Panc1 (cell line): ENCODE measurements around the gene PAIP1. TPM values are rescaled to one million over a fixed set of nuclear protein-coding genes. Genes with fewer than 3 reads are reported as not detected.

Experiments
- ATAC-seq: fragments of 200-7000 bp; cut with Tn5 transposase; 2 replicates; pipeline ENCODE4 v1.9.1; 2020; ENCODE audit warnings: mild to moderate bottlenecking, moderate library complexity
- BruUV-seq: library from RNA; stranded (reverse); fragments of 400-500 nt; replicated peaks from 2 replicates; lab custom pipeline; 2021; lab: Mats Ljungman, UMichigan
- CTCF ChIA-PET: fragments of 300-600 bp; sonication (Branson Sonifier 250); formaldehyde crosslinking; loops from one replicate; lab custom pipeline; 2022; ENCODE audit warnings: antibody characterized with exemption; lab: Charles Lee
- POLR2A ChIA-PET: fragments of 300-600 bp; sonication (Branson Sonifier 250); formaldehyde crosslinking; loops from one replicate; lab custom pipeline; 2022; ENCODE audit warnings: antibody characterized with exemption; lab: Charles Lee
- DNase-seq: peaks from one replicate; pipeline ENCODE4 v3.0.0-alpha.2; 2010; ENCODE audit warnings: low read depth, low spot score
- H3K27ac ChIP-seq: 2 replicates; pipeline ENCODE4 v1.5.1; 2011; ENCODE audit warnings: mild to moderate bottlenecking, low read length, inconsistent platforms
- H3K27me3 ChIP-seq: fragments of 200-500 bp; sonication (Bioruptor generic); 2 replicates; pipeline ENCODE4 v1.6.0; 2014; ENCODE audit warnings: low read length, inconsistent platforms; ENCODE audit not compliant: control insufficient read depth, insufficient read depth
- H3K36me3 ChIP-seq: fragments of 200-500 bp; sonication (Bioruptor generic); 2 replicates; pipeline ENCODE4 v1.5.1; 2014; ENCODE audit warnings: inconsistent platforms, mild to moderate bottlenecking, low read length, moderate library complexity; ENCODE audit not compliant: control insufficient read depth, insufficient read depth
- H3K4me1 ChIP-seq: 2 replicates; pipeline ENCODE4 v1.5.1; 2011; ENCODE audit warnings: inconsistent platforms, mild to moderate bottlenecking, low read length, moderate library complexity; ENCODE audit not compliant: control insufficient read depth, insufficient read depth
- H3K4me3 ChIP-seq, 2 experiments: 2 replicates each; pipeline ENCODE4 v1.5.1; 2011 to 2012; ENCODE audit warnings: low read depth in 2 of 2, low read length in 2 of 2, mild to moderate bottlenecking in 2 of 2, inconsistent platforms in 1 of 2, moderate library complexity in 1 of 2
- H3K9me3 ChIP-seq: fragments of 200-500 bp; sonication (Bioruptor generic); 2 replicates; pipeline ENCODE4 v1.5.1; 2014; ENCODE audit warnings: low read depth, mild to moderate bottlenecking, inconsistent platforms, low read length, moderate library complexity; ENCODE audit not compliant: control insufficient read depth, insufficient read depth
- POLR2AphosphoS5 ChIP-seq: IDR thresholded peaks from 2 replicates; pipeline ENCODE4 v1.6.1; 2012; ENCODE audit warnings: mild to moderate bottlenecking, low read depth, low read length, moderate library complexity
- SIN3A ChIP-seq: IDR thresholded peaks from 2 replicates; pipeline ENCODE4 v1.6.1; 2012; ENCODE audit warnings: low read depth, mild to moderate bottlenecking, low read length, moderate library complexity, borderline replicate concordance; ENCODE audit not compliant: insufficient read depth
- TCF7L2 ChIP-seq: IDR thresholded peaks from 2 replicates; pipeline ENCODE4 v1.6.1; 2011; ENCODE audit warnings: mild to moderate bottlenecking, low read depth, low read length, inconsistent platforms
- in situ Hi-C: cut with HindIII; loops from 2 replicates; pipeline ENCODE4 v1.10.0; 2016; ENCODE audit warnings: low sequenced_read_pairs, low pct_unique_long_range_greater_than_20kb
- intact Hi-C: fragments of 100-400 bp; cut with micrococcal nuclease; formaldehyde crosslinking; loops from one replicate; pipeline ENCODE4 v1.10.0; 2022; ENCODE audit not compliant: unreplicated experiment
- total RNA-seq: library from RNA; stranded (reverse); gene quantifications from one replicate; pipeline ENCODE4 v1.2.1, GENCODE V29; 2021; ENCODE audit not compliant: unreplicated experiment
- TF ChIP-seq, protein P1 (sequence below), 2 experiments: IDR thresholded peaks; 2 replicates each; pipeline ENCODE4 v1.6.1; 2011 to 2012; ENCODE audit warnings: low read depth in 2 of 2, control low read depth in 1 of 2, low read length in 1 of 2, mild to moderate bottlenecking in 1 of 2, moderate library complexity in 1 of 2; ENCODE audit not compliant: insufficient read depth in 1 of 2
- TF ChIP-seq, protein P2 (sequence below): fragments of 450-650 bp; IDR thresholded peaks from 2 replicates; pipeline ENCODE4 v1.5.1; 2017; ENCODE audit warnings: mild to moderate bottlenecking

PAIP1 gene
- total RNA-seq, 1 experiment from 2014 or later: 127 TPM

DNA sequence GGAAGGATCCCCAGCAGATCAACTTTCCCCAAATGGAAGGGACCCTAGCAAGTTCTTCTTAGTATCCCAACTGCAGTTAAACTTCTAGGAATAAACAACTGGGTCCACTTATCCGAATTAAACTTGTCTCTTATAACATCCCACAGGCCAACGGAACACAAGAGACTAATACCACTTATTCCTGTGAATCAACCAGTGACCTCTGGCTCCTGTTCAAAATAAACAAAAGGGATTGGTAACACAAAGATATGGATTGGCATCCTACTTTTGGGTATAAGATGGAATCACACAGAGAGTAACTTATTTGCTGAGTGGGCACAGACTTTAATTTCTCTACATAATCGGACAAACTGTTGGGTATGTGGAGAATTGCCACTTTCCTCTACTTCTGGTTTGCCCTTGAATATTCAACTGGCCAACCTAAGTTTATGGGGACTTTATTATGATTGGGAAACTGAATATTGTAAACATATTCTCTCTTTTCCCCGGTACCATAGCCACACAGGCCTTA is 12.4 kb upstream of the PAIP1 start:
- no TSS peak for BruUV-seq
- no peak overlapping the region for H3K4me3 ChIP-seq
- intact Hi-C loops: no loop called here
- peaks cover 15% of the 10 kb centered on the region for H3K4me1 ChIP-seq
- ATAC-seq (no peak), DNase-seq (no peak)
- H3K9me3 ChIP-seq: no peaks in the 10 kb centered on the region
- H3K36me3 ChIP-seq: no peaks in the 10 kb centered on the region
- ChIA-PET CTCF (no interaction called here), POLR2A (no interaction called here)
- TF ChIP-seq TCF7L2: no peak
- TF ChIP-seq, protein P1, sequence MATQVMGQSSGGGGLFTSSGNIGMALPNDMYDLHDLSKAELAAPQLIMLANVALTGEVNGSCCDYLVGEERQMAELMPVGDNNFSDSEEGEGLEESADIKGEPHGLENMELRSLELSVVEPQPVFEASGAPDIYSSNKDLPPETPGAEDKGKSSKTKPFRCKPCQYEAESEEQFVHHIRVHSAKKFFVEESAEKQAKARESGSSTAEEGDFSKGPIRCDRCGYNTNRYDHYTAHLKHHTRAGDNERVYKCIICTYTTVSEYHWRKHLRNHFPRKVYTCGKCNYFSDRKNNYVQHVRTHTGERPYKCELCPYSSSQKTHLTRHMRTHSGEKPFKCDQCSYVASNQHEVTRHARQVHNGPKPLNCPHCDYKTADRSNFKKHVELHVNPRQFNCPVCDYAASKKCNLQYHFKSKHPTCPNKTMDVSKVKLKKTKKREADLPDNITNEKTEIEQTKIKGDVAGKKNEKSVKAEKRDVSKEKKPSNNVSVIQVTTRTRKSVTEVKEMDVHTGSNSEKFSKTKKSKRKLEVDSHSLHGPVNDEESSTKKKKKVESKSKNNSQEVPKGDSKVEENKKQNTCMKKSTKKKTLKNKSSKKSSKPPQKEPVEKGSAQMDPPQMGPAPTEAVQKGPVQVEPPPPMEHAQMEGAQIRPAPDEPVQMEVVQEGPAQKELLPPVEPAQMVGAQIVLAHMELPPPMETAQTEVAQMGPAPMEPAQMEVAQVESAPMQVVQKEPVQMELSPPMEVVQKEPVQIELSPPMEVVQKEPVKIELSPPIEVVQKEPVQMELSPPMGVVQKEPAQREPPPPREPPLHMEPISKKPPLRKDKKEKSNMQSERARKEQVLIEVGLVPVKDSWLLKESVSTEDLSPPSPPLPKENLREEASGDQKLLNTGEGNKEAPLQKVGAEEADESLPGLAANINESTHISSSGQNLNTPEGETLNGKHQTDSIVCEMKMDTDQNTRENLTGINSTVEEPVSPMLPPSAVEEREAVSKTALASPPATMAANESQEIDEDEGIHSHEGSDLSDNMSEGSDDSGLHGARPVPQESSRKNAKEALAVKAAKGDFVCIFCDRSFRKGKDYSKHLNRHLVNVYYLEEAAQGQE (IDR thresholded peaks at IDR 0.05; ENCODE audit: insufficient read depth in 1 of 2, low read depth in 2 of 2, low read length in 1 of 2): no peak
- TF ChIP-seq, protein P2, sequence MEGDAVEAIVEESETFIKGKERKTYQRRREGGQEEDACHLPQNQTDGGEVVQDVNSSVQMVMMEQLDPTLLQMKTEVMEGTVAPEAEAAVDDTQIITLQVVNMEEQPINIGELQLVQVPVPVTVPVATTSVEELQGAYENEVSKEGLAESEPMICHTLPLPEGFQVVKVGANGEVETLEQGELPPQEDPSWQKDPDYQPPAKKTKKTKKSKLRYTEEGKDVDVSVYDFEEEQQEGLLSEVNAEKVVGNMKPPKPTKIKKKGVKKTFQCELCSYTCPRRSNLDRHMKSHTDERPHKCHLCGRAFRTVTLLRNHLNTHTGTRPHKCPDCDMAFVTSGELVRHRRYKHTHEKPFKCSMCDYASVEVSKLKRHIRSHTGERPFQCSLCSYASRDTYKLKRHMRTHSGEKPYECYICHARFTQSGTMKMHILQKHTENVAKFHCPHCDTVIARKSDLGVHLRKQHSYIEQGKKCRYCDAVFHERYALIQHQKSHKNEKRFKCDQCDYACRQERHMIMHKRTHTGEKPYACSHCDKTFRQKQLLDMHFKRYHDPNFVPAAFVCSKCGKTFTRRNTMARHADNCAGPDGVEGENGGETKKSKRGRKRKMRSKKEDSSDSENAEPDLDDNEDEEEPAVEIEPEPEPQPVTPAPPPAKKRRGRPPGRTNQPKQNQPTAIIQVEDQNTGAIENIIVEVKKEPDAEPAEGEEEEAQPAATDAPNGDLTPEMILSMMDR: no peak
- TF ChIP-seq POLR2AphosphoS5: no peak
- no peak for TF ChIP-seq SIN3A
- in situ Hi-C loops: no loop called here
- H3K27ac ChIP-seq: no peak overlapping the region
- H3K27me3 ChIP-seq: no peaks in the 10 kb centered on the region

DNA sequence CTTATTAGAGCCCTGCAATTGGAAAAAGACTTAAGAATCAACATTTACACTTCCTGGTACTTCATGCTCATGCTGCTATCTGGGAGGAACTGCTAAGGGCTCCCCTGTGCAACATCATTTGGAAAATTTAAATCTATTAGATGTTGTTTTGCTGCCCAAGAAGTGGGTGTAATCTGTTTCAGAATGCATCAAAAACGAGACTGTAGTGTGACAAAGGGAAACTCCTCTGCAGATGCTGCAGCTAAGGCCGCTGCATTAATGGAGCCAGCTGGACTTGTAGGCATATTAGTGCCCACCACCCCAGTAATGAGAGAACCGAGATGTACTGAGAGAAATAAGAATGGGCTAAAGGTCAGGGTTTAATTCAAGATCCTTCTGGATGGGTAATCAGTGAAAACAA is 11.1 kb upstream of the PAIP1 start:
- no TSS peak for BruUV-seq
- in situ Hi-C loops: no loop called here
- POLR2A ChIA-PET: no interaction called here

DNA sequence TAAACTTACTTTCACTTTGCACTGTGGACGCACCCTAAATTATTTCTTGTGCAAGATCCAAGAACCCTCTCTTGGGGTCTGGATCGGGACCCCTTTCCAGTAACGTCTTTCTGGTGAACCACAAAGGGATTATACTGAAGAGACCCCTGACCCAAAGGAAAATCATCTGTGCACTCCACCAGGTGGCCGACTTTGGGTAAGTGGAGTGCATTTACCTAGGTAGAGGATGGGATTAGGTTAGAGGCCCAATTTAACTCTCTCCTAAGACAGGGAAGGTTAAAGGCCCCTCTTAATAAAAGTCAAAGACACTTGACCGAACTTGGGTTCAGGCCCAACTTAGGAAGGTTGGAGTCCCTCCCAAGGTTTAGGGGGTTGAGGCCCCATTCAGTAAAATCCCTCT is 8.2 kb upstream of the PAIP1 start:
- intact Hi-C loops (no loop called here), in situ Hi-C loops (no loop called here)
- TF ChIP-seq, protein P1 (IDR thresholded peaks at IDR 0.05; ENCODE audit: insufficient read depth in 1 of 2, low read depth in 2 of 2, low read length in 1 of 2): no peak
- TF ChIP-seq SIN3A (no peak), TCF7L2 (no peak), POLR2AphosphoS5 (no peak)
- TF ChIP-seq, protein P2: no peak
- no peaks in the 10 kb centered on the region for H3K27me3 ChIP-seq
- CTCF ChIA-PET: no interaction called here
- H3K4me3 ChIP-seq: no peak overlapping the region
- ATAC-seq (no peak), DNase-seq (no peak)
- H3K36me3 ChIP-seq: no peaks in the 10 kb centered on the region
- POLR2A ChIA-PET: no interaction called here
- H3K4me1 ChIP-seq: no peaks in the 10 kb centered on the region
- no TSS peak for BruUV-seq
- no peak overlapping the region for H3K27ac ChIP-seq
- no peaks in the 10 kb centered on the region for H3K9me3 ChIP-seq

More for the DNA sequence above, 11.1 kb upstream of the PAIP1 start:
- ATAC-seq: no peak
- no peak overlapping the region for H3K4me3 ChIP-seq
- H3K36me3 ChIP-seq: no peaks in the 10 kb centered on the region
- no peaks in the 10 kb centered on the region for H3K27me3 ChIP-seq
- CTCF ChIA-PET: no interaction called here
- TF ChIP-seq SIN3A (no peak), POLR2AphosphoS5 (no peak), TCF7L2 (no peak)
- H3K27ac ChIP-seq: no peak overlapping the region
- intact Hi-C loops: no loop called here
- H3K4me1 ChIP-seq: peaks cover 13% of the 10 kb centered on the region
- no peaks in the 10 kb centered on the region for H3K9me3 ChIP-seq
- no peak for DNase-seq
